Measurements from ENCODE around the gene ALG13. TPM values are rescaled to one million over a fixed set of nuclear protein-coding genes. Genes with fewer than 3 reads are reported as not detected.

ALG13 gene
- total RNA-seq, result 15.5 and 15.8 TPM in 2 replicates

DNA sequence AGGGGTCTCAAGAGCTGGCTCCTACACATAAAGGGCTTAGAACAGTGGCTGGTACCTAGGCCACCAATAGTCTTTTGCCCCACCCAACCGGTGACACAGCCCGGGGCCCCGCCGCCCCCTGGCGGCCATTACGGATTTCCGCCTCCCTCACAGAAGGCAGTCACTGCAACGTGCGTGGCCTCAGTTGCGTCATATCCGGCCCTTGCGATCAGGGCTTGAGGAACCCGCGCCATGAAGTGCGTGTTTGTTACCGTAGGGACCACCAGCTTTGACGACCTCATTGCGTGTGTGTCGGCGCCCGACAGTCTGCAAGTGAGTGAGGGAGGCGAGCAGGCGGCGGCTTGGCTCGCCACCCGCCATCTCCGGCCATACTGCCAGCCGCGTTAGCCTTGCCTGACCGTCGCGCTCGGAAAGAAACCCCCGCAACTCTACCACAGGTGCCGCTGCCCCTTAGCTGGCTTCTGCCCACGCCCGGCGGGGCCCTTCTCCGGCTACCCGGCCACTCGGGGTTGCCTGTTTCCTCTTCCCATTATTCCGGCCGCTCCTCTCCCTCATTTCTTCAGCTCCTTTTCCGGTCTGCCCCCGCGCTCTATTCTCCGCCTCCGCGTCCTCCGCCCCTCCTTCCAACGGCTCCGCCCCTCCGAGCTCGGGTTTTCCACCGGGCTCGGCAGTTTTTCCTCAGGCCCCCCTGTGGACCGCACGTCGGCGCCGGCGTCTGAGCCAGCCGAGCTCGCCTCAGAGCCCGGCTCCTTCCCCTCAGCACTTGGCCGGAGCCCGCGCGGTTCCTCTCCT lies at the start of gene ALG13:
TSS of gene ALG13 (plus strand) at position 183 of the 792 bp plus-strand sequence. CDS start at position 232, 49 bp downstream.

Other genes with a start within 250 kb of the ALG13 start
- gene SERTM2, start 169.5 kb upstream of the ALG13 start, total RNA-seq, result not detected in 2 replicates
- not detected in 2 replicates for gene TRPC5OS, start 195.0 kb downstream of the ALG13 start, total RNA-seq